ENCODE results near the gene ZC2HC1B. TPM values are rescaled to one million over a fixed set of nuclear protein-coding genes. Genes with fewer than 3 reads are reported as not detected.
A peak's percentile ranks its signal among the peaks of the same experiment; 100 is the strongest.

The ZC2HC1B gene
- total and polyA plus RNA-seq, 11 donors: 0.25 TPM; not detected in 10

DNA sequence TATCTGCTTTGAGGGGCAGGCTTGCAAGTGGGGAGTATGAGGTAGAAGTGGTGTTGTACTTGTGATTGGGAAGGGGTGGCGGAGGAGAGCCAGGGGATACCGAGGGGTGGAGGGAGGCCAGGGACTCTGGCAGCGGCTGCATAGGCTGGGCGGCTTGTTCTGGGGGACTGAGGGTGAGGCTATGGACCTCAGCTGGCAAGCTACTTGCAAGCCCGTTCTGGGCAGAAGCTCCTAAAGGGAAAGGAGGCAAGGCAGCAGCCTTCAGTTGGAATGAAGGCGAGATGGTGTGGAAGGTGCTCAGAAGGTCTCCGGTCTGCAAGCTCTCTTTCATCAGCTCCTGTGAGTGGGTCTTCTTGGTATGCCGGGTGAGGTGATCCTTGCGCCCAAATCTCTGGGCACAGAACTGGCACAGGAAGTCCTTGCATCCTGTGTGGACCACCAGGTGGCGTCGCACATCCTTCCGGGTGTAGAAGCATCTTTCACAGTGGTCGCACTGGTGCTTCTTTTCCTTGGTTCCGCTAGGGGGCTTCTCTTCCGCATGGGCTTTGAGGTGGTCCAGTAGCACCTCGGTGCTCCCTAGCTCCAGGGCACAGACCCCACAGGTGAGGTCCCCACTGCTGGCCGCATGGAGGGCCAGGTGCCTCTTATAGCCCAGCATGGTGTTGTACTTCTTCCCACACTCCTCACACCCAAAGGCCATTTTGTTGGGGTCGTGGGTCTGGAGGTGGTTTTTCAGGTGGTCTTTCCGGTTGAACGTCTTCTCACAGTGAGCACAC lies 77.8 kb downstream of the ZC2HC1B start:
- H3K4me1 ChIP-seq: peaks cover 0 to 13% (median 0%) of the 10 kb centered on the region in 12 donors
- intact Hi-C loops (cut with DNase I): loop anchor here in 6 of 10 donors (1.0 to 5.0 kb wide), 4 partner anchors 69 to 365 kb away; no protein-coding TSS in a partner anchor
- ATAC-seq: peak in 3 of 4 donors; percentile 39 to 51 (median 42)
- H3K27me3 ChIP-seq: no peaks in the 10 kb centered on the region
- DNase-seq: peak in 3 of 5 donors; percentile 34 to 42 (median 36)
- H3K9me3 ChIP-seq: peaks cover 0 to 3% (median 0%) of the 10 kb centered on the region in 12 donors
- no peak for TF ChIP-seq POLR2A (IDR thresholded peaks at IDR 0.05)
- TF ChIP-seq, protein P1, sequence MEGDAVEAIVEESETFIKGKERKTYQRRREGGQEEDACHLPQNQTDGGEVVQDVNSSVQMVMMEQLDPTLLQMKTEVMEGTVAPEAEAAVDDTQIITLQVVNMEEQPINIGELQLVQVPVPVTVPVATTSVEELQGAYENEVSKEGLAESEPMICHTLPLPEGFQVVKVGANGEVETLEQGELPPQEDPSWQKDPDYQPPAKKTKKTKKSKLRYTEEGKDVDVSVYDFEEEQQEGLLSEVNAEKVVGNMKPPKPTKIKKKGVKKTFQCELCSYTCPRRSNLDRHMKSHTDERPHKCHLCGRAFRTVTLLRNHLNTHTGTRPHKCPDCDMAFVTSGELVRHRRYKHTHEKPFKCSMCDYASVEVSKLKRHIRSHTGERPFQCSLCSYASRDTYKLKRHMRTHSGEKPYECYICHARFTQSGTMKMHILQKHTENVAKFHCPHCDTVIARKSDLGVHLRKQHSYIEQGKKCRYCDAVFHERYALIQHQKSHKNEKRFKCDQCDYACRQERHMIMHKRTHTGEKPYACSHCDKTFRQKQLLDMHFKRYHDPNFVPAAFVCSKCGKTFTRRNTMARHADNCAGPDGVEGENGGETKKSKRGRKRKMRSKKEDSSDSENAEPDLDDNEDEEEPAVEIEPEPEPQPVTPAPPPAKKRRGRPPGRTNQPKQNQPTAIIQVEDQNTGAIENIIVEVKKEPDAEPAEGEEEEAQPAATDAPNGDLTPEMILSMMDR (IDR thresholded peaks at IDR 0.05): peak; percentile 13 to 58 (median 42)
- H3K4me3 ChIP-seq: no peak overlapping the region
- no peak overlapping the region for H3K27ac ChIP-seq
- 62 to 69% (median 66%) methylated on average over 19 to 20 of the region's 20 CpGs for WGBS, 4 donors
- H3K36me3 ChIP-seq: peaks cover 0 to 4% (median 0%) of the 10 kb centered on the region in 9 donors

DNA sequence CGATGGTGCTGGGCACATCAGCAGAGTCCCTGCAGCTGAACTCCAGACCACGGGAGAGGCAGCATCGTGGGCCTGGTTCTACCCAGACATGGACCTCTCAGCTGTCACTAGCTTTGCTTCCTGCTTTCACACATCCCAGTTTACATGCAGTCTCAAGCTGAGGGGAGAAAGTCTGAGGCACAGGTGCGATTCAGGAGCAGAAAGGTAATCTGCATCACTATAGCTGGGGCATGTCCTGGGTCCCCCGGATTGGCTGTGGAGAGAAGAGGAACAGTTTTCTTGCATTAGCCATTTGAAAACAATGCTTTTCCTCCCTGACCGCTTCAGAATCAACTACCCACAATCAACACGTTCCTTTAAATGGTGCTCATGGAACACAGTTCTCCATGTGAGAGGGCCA lies 83.9 kb downstream of the ZC2HC1B start:
- DNase-seq: no peak
- TF ChIP-seq, protein P1 (IDR thresholded peaks at IDR 0.05): no peak
- TF ChIP-seq POLR2A (IDR thresholded peaks at IDR 0.05): no peak
- Histone ChIP-seq H3K36me3 (peaks cover 0 to 26% (median 8%) of the 10 kb centered on the region in 9 donors), H3K4me1 (no peaks in the 10 kb centered on the region), H3K4me3 (no peak overlapping the region), H3K9me3 (peaks cover 0 to 11% (median 0%) of the 10 kb centered on the region in 12 donors), H3K27ac (no peak overlapping the region), H3K27me3 (no peaks in the 10 kb centered on the region)
- intact Hi-C loops (cut with DNase I): loop anchor here in 1 of 10 donors (5.0 kb wide), 1 partner anchor 64 kb away; no protein-coding TSS in a partner anchor
- WGBS, 4 donors: 87 to 93% (median 90%) methylated on average over 7 of the region's 7 CpGs
- no peak for ATAC-seq

DNA sequence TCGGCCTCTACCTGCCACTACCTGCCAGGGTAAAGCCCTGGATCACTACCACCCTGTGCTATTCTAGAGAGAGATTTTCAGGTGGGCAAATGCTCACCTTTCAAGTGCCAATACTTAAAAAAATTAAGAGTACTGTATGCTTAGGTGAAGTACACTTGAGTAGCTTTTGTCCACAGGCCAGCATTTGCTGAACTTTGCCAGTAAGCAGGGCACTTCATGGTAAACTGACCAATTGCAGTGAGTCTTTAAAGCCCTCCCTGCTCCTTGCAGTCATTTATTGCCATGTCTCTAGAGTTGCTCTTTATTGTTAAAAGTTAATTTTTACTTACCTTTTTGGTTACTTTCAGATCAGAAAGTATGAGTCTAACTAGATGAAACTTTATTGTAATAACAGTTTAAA lies 85.3 kb downstream of the ZC2HC1B start:
- H3K36me3 ChIP-seq: peaks cover 0 to 26% (median 8%) of the 10 kb centered on the region in 9 donors
- no peak overlapping the region for H3K4me3 ChIP-seq
- H3K27me3 ChIP-seq: no peaks in the 10 kb centered on the region
- no peak overlapping the region for H3K27ac ChIP-seq
- H3K9me3 ChIP-seq: peaks cover 0 to 11% (median 0%) of the 10 kb centered on the region in 12 donors
- no peak for DNase-seq
- 60 to 92% (median 83%) methylated on average over 1 of the region's 1 CpG for WGBS, 4 donors
- H3K4me1 ChIP-seq: no peaks in the 10 kb centered on the region
- TF ChIP-seq, protein P1 (IDR thresholded peaks at IDR 0.05): no peak
- TF ChIP-seq POLR2A (IDR thresholded peaks at IDR 0.05): no peak
- no peak for ATAC-seq
- intact Hi-C loops (cut with DNase I): loop anchor here in 1 of 10 donors (5.0 kb wide), 1 partner anchor 63 kb away; no protein-coding TSS in a partner anchor

DNA sequence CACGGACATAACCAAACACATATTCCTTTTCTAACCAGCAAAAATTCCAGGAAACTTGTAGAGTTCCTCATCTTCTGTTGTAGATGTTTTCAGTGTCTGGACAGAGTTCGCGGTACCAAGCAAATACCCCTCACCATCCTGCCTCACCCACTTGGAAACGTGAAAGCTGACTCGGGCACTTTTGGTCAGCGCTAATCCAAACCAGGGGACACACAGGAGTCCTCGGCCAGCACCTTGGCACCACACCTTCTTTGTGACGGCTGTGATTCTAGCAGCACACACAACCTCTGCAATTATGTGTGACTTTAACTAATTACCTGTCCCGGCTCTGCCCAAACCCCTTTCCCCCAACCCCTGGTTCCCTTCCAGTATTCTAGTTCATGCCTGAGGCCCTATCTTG lies 85.7 kb downstream of the ZC2HC1B start:
- Histone ChIP-seq H3K4me1 (no peaks in the 10 kb centered on the region), H3K9me3 (peaks cover 0 to 11% (median 0%) of the 10 kb centered on the region in 12 donors), H3K4me3 (no peak overlapping the region), H3K36me3 (peaks cover 0 to 26% (median 8%) of the 10 kb centered on the region in 9 donors), H3K27me3 (no peaks in the 10 kb centered on the region), H3K27ac (no peak overlapping the region)
- ATAC-seq (no peak), DNase-seq (no peak)
- TF ChIP-seq, protein P1 (IDR thresholded peaks at IDR 0.05): no peak
- no peak for TF ChIP-seq POLR2A (IDR thresholded peaks at IDR 0.05)
- intact Hi-C loops (cut with DNase I): loop anchor here in 2 of 10 donors (5.0 to 10.0 kb wide), 2 partner anchors 55 to 62 kb away; partner anchors contain the start of gene PLAGL1 (in 1 of the 2)
- WGBS, 4 donors: 85 to 90% (median 88%) methylated on average over 9 of the region's 9 CpGs
